CD4-positive, alpha-beta memory T cell (primary cell): ENCODE measurements around the gene FAR2. TPM values are rescaled to one million over a fixed set of nuclear protein-coding genes. Genes with fewer than 3 reads are reported as not detected.

ENCODE experiments used
- CTCF ChIA-PET: fragments of 350-600 bp; sonication (Branson Sonifier 250); formaldehyde crosslinking; loops from one replicate; lab custom pipeline; 2021; ENCODE audit warnings: inconsistent platforms; ENCODE audit not compliant: partially characterized antibody; lab: Charles Lee
- POLR2A ChIA-PET: fragments of 350-600 bp; sonication (Branson Sonifier 250); formaldehyde crosslinking; loops from one replicate; lab custom pipeline; 2021; ENCODE audit not compliant: partially characterized antibody; lab: Charles Lee
- DNase-seq, 5 donors: peaks; one replicate each; pipeline versions ENCODE4 v3.0.0 to v3.0.0-alpha.2; 2020 to 2022; ENCODE audit warnings: mixed read lengths in 1 of 5
- H3K27ac ChIP-seq: one replicate; pipeline ENCODE4 v1.7.0; 2013; ENCODE audit warnings: low read depth, low read length
- H3K27me3 ChIP-seq: 2 replicates; pipeline ENCODE4 v1.7.0; 2013; ENCODE audit warnings: mild to moderate bottlenecking, low read length, moderate library complexity; ENCODE audit not compliant: insufficient read depth
- H3K36me3 ChIP-seq: 2 replicates; pipeline ENCODE4 v1.7.0; 2013; ENCODE audit warnings: mild to moderate bottlenecking, low read length, moderate library complexity; ENCODE audit not compliant: insufficient read depth
- H3K4me1 ChIP-seq: 2 replicates; pipeline ENCODE4 v1.7.0; 2013; ENCODE audit warnings: mild to moderate bottlenecking, low read length, moderate library complexity; ENCODE audit not compliant: insufficient read depth
- H3K4me3 ChIP-seq, 2 donors: one replicate each; pipeline ENCODE4 v1.7.0; 2013; ENCODE audit warnings: low read length in 2 of 2, mild to moderate bottlenecking in 1 of 2
- H3K9me3 ChIP-seq, 2 donors: one replicate each; pipeline ENCODE4 v1.7.0; 2013; ENCODE audit warnings: low read length in 2 of 2, control low read depth in 1 of 2; ENCODE audit not compliant: control insufficient read depth in 1 of 2
- H3K27ac Mint-ChIP-seq, 7 donors: one replicate each; pipeline ENCODE4 v1.8.0; 2020 to 2021; ENCODE audit warnings: mixed read lengths in 7 of 7, mild to moderate bottlenecking in 6 of 7, inconsistent platforms in 3 of 7, moderate library complexity in 3 of 7
- H3K27me3 Mint-ChIP-seq, 2 donors: one replicate each; pipeline ENCODE4 v1.8.0; 2020 to 2021; ENCODE audit warnings: mixed read lengths in 2 of 2
- H3K36me3 Mint-ChIP-seq, 2 donors: one replicate each; pipeline ENCODE4 v1.8.0; 2020 to 2021; ENCODE audit warnings: mixed read lengths in 2 of 2, inconsistent platforms in 1 of 2, mild to moderate bottlenecking in 1 of 2
- H3K4me1 Mint-ChIP-seq, 4 donors: one replicate each; pipeline ENCODE4 v1.8.0; 2020 to 2021; ENCODE audit warnings: mixed read lengths in 4 of 4, mild to moderate bottlenecking in 1 of 4
- H3K4me3 Mint-ChIP-seq, 8 donors: one replicate each; pipeline ENCODE4 v1.8.0; 2020 to 2021; ENCODE audit warnings: mixed read lengths in 8 of 8, mild to moderate bottlenecking in 7 of 8, moderate library complexity in 6 of 8, inconsistent platforms in 3 of 8
- H3K9me3 Mint-ChIP-seq, 8 donors: one replicate each; pipeline ENCODE4 v1.8.0; 2020 to 2021; ENCODE audit warnings: mixed read lengths in 8 of 8, mild to moderate bottlenecking in 5 of 8, inconsistent platforms in 3 of 8, moderate library complexity in 1 of 8
- intact Hi-C: fragments of 100-400 bp; cut with micrococcal nuclease; formaldehyde crosslinking; loops from one replicate; pipeline ENCODE4 v1.15.1; 2023
- polyA plus RNA-seq, 2 donors: library from polyadenylated mRNA; unstranded; fragments of 300-500 nt; fragmentation: Illumina TruSeq; gene quantifications; one replicate each; pipeline ENCODE4 v1.2.3, GENCODE V29; 2021
- total RNA-seq, 2 experiments: library from RNA; stranded (reverse); gene quantifications; one replicate each; pipeline ENCODE4 v1.2.3, GENCODE V29; 2021

Gene FAR2
- total RNA-seq (10 to 100 TPM in 1 of 2 experiments, 1 to 10 TPM in 1; 6.2 to 10.1 TPM), polyA plus RNA-seq (10 to 100 TPM in 1 of 2 donors, 1 to 10 TPM in 1; 10.0 to 10.6 TPM)

DNA sequence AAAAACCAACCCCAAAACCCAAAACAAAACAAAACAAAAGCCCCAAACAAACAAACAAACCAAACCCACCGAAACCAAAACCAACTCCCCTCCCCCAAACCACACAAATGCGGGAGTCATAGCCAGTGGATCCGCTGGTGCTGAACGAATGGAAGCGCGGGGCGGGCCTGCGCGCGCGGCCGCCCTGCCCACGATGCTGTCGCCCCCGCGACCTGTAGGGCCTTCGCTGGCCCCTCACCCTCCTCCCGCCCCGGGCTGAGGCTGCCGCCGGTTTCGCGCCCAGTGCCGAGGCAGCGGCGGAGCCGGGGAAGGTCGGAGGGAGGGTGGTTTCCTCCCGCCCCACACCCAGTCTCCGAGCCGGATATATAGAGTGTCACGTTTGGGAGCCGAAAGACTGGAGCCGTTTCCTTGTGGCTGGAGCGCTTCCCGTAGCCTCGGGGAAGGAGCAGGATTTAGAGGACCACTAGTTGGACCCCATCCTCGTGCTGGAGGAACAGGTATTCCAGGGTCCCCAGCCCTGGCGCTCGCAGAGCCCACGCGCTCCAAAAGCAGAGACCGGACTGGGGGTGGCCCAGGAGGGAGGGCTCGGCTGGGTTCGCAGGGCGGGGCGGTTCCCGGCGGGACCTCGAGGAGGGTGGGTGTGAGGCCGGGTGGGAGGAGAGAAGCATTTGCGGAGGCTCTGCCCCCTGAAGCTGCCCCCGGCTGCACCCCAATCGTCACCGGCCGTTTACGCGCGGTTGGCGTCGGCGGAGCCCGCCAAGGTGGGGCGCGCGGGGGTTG lies at the start of gene FAR2:
Gene FAR2 (plus strand): TSS at position 368 of the 780 bp plus-strand sequence. CDS start 121,172 bp downstream, outside the sequence.
- DNase-seq, result peak; percentile 43 to 57 (median 55)
- H3K27me3 ChIP-seq, result no peaks in the 10 kb centered on the region
- no peaks in the 10 kb centered on the region for H3K36me3 ChIP-seq
- peak within 1 kb of the TSS; percentile 85 to 97 (median 94) for H3K27ac Mint-ChIP-seq
- H3K9me3 ChIP-seq, result no peaks in the 10 kb centered on the region
- H3K9me3 Mint-ChIP-seq, result no peaks in the 10 kb centered on the region
- no peaks in the 10 kb centered on the region for H3K27me3 Mint-ChIP-seq
- ChIA-PET CTCF (interaction anchor here (1.0 to 1.5 kb wide), 5 partner anchors 11 to 74 kb away, joined by 3 to 6 read pairs (median 3); no protein-coding TSS in a partner anchor), POLR2A (interaction anchor here (1.1 to 3.9 kb wide), 5 partner anchors 11 to 76 kb away, joined by 4 to 13 read pairs (median 6); no protein-coding TSS in a partner anchor)
- peaks cover 0 to 2% of the 10 kb centered on the region in 2 donors for H3K36me3 Mint-ChIP-seq
- H3K4me1 ChIP-seq, result peaks cover 23% of the 10 kb centered on the region
- intact Hi-C loops, result loop anchor here (2.0 to 5.0 kb wide), 2 partner anchors 44 to 168 kb away; no protein-coding TSS in a partner anchor
- H3K4me1 Mint-ChIP-seq, result peaks cover 23 to 49% (median 37%) of the 10 kb centered on the region in 4 donors
- H3K4me3 ChIP-seq, result peak within 1 kb of the TSS; percentile 74 to 92
- H3K4me3 Mint-ChIP-seq, result peak within 1 kb of the TSS; percentile 94 to 99 (median 97)
- peak within 1 kb of the TSS; percentile 46 for H3K27ac ChIP-seq

DNA sequence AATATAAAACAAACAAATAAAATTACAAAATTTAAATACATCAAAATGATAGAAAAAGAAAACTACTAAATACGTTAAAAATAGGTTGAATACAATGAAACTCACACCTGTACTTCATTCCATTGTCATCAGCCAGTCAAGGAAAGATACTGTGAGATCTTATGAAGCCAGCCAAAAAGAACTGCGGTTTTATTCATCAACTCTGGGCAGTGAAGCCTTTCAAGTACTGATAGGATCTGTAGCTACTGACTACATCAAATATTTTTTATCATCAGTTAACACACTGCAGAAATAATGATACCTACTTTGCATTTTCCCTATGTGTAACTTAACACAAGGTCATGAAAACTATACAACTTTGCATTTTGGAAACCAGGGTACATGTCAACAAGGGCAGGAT lies 46.3 kb upstream of the FAR2 start:
- H3K4me3 Mint-ChIP-seq, result peak overlapping the region; percentile 57 to 87 (median 80)
- Histone ChIP-seq H3K36me3 (no peaks in the 10 kb centered on the region), H3K27ac (peak overlapping the region; percentile 71), H3K27me3 (no peaks in the 10 kb centered on the region), H3K9me3 (no peaks in the 10 kb centered on the region), H3K4me3 (no peak overlapping the region), H3K4me1 (peaks cover 39% of the 10 kb centered on the region)
- H3K27ac Mint-ChIP-seq, result peak overlapping the region; percentile 85 to 99 (median 98)
- H3K4me1 Mint-ChIP-seq, result peaks cover 30 to 47% (median 37%) of the 10 kb centered on the region in 4 donors
- intact Hi-C loops, result loop anchor here (1.0 to 2.0 kb wide), 4 partner anchors 14 to 912 kb away; partner anchors contain the start of genes CCDC91 and ERGIC2
- DNase-seq, result peak in 4 of 5 donors; percentile 21 to 39 (median 26)
- peaks cover 2 to 6% of the 10 kb centered on the region in 2 donors for H3K36me3 Mint-ChIP-seq
- H3K9me3 Mint-ChIP-seq, result peaks cover 0 to 11% (median 6%) of the 10 kb centered on the region in 8 donors
- H3K27me3 Mint-ChIP-seq, result no peaks in the 10 kb centered on the region
- ChIA-PET POLR2A (interaction anchor here (0.8 to 3.5 kb wide), 8 partner anchors 10 to 288 kb away, joined by 3 to 21 read pairs (median 8); partner anchors contain the start of gene ERGIC2), CTCF (interaction anchor here (0.6 to 2.3 kb wide), 7 partner anchors 15 to 1693 kb away, joined by 3 to 8 read pairs (median 5); partner anchors contain the start of gene ERGIC2)

DNA sequence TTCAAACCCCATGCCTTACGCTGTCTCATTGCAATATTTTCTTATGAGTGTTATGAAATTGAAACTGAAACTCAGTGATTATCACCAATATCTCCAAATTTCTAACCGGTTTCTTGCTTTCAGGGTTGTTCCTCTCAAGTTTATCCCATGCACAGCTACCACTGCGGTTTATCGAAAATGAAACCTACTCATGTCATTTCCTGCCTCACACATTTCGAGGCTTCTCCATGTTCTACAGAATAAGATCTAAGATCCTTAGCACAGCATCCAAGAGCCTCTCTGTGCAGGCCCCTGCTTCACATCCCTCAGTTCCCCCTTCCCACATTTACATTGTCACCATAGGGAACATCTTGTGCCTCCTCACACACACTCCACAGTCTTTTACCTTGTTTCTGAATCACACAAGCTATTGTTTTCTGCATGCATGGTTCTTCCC lies 45.5 kb upstream of the FAR2 start:
- Mint-ChIP-seq H3K27me3 (no peaks in the 10 kb centered on the region), H3K4me3 (peak overlapping the region; percentile 57 to 87 (median 80)), H3K4me1 (peaks cover 30 to 47% (median 37%) of the 10 kb centered on the region in 4 donors), H3K9me3 (peaks cover 0 to 10% (median 4%) of the 10 kb centered on the region in 8 donors), H3K27ac (peak overlapping the region; percentile 85 to 99 (median 98)), H3K36me3 (peaks cover 2 to 6% of the 10 kb centered on the region in 2 donors)
- intact Hi-C loops, result loop anchor here (1.0 to 2.0 kb wide), 4 partner anchors 15 to 913 kb away; partner anchors contain the start of genes CCDC91 and ERGIC2
- CTCF ChIA-PET, result interaction anchor here (0.8 to 2.3 kb wide), 8 partner anchors 11 to 277 kb away, joined by 3 to 10 read pairs (median 6); partner anchors contain the start of gene ERGIC2
- Histone ChIP-seq H3K4me1 (peaks cover 39% of the 10 kb centered on the region), H3K27ac (peak overlapping the region; percentile 71), H3K27me3 (no peaks in the 10 kb centered on the region), H3K4me3 (peak overlapping the region; percentile 18 to 33), H3K36me3 (no peaks in the 10 kb centered on the region), H3K9me3 (no peaks in the 10 kb centered on the region)
- DNase-seq, result peak; percentile 71 to 83 (median 79)
- POLR2A ChIA-PET, result interaction anchor here (0.8 to 3.5 kb wide), 11 partner anchors 9 to 287 kb away, joined by 3 to 21 read pairs (median 7); partner anchors contain the start of gene ERGIC2

DNA sequence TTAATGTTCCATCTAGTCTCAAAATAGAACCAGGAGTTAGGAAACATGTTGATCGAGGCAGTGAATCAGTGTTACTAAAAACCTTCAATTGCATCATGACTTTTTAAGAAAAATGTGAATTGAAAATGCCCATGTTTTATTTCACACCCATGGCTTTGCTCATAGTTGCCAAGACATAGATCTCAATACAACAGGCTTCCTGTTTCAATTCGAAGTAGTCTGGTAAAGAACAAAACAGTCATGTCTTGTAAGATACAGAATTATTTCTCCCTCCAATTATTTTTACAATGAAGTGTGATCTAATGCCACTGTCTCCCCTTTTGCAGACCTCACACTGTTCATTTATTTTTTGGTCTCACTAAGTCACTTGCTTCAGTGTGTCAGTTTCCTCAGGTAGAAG lies 44.6 kb upstream of the FAR2 start:
- Histone ChIP-seq H3K4me1 (peaks cover 39% of the 10 kb centered on the region), H3K36me3 (no peaks in the 10 kb centered on the region), H3K27me3 (no peaks in the 10 kb centered on the region), H3K4me3 (no peak overlapping the region), H3K27ac (peak overlapping the region; percentile 71), H3K9me3 (no peaks in the 10 kb centered on the region)
- Mint-ChIP-seq H3K27me3 (no peaks in the 10 kb centered on the region), H3K4me1 (peaks cover 30 to 47% (median 37%) of the 10 kb centered on the region in 4 donors), H3K36me3 (peaks cover 0 to 3% of the 10 kb centered on the region in 2 donors), H3K27ac (peak overlapping the region; percentile 85 to 99 (median 98)), H3K4me3 (peak overlapping the region in 7 of 8 donors; percentile 16 to 84 (median 64)), H3K9me3 (peaks cover 0 to 5% (median 2%) of the 10 kb centered on the region in 8 donors)
- ChIA-PET CTCF (interaction anchor here (1.1 to 2.3 kb wide), 5 partner anchors 16 to 276 kb away, joined by 3 to 10 read pairs (median 7); partner anchors contain the start of gene ERGIC2), POLR2A (interaction anchor here (0.9 to 3.5 kb wide), 7 partner anchors 16 to 1650 kb away, joined by 3 to 21 read pairs (median 9); partner anchors contain the start of genes CAPRIN2 and ERGIC2)
- intact Hi-C loops, result loop anchor here (2.0 kb wide), 1 partner anchor 44 kb away; the partner anchor contains the start of gene FAR2
- DNase-seq, result peak in 4 of 5 donors; percentile 12 to 30 (median 22)

DNA sequence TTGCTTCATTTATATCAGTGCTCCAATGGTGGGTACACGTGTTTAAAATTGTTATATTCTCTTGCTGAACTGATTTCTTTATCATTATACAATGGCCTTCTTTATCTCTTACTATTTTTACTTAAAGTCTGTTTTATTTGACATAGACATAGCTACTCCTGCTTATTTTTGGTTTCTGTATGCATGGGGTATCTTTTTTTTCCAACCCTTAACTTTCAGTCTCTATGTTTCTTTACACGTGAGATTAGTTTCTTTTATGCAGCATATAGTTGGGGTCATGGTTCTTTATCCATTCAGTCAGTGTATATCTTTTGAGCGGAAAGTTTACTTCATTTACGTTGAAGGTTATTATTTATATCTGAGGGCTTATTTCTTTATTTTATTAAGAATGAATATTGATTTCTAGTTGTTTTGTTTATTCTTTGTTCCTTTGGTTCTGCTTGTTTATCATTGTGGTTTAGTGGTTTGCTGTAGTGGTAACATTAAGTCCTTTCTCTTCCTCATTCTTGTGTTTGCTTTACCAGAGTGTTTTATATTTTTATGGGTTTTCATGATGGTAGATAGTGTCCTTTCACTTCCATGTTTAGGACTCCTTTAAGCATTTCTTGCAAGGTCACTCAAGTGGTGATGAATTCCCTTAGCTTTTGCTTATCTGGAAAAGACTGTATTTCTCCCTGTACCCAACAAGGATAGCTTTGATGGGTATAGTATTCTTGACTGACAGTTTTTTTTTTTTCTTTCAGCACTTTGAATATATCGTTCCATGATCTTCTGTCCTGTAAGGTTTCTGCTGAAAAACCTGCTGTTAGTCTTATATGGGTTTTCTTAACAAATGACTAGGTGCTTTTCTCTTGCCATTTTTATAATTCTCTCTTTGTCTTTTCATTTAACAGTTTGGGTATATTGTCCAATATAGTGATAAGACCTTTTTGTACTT lies 38.3 kb upstream of the FAR2 start:
- Histone ChIP-seq H3K36me3 (no peaks in the 10 kb centered on the region), H3K27me3 (no peaks in the 10 kb centered on the region), H3K4me1 (peaks cover 2% of the 10 kb centered on the region), H3K9me3 (peaks cover 4% of the 10 kb centered on the region in 2 donors), H3K27ac (no peak overlapping the region), H3K4me3 (no peak overlapping the region)
- ChIA-PET POLR2A (interaction anchor here (1.1 kb wide), 1 partner anchor 49 kb away, joined by 3 read pairs; no protein-coding TSS in a partner anchor), CTCF (no interaction called here)
- Mint-ChIP-seq H3K27me3 (no peaks in the 10 kb centered on the region), H3K9me3 (peaks cover 2 to 20% (median 15%) of the 10 kb centered on the region in 8 donors), H3K27ac (no peak overlapping the region), H3K4me3 (peak overlapping the region in 1 of 8 donors; percentile 5), H3K4me1 (peaks cover 0 to 10% (median 6%) of the 10 kb centered on the region in 4 donors), H3K36me3 (peaks cover 1 to 4% of the 10 kb centered on the region in 2 donors)
- DNase-seq, result no peak
- intact Hi-C loops, result no loop called here

DNA sequence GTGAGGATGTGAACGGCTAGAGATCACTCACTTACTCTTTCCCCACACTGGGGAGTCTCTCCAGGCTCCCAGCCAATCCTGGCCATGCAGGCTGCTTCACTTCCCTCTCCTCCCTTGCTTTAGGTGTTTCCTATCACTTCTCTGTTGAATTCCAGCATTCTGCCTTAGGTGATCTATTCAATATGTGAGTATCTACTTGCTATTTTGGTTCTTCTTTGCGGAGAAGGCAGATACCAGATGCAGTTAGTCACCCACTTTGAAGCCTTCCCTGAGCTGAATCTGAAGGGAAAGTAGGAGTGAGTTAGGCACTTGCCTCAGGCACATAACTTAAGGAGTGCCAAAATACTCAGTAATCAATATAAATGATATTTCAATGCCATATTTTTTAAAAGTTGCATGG lies 36.0 kb upstream of the FAR2 start:
- no peaks in the 10 kb centered on the region for H3K27me3 ChIP-seq
- no peaks in the 10 kb centered on the region for H3K4me1 Mint-ChIP-seq
- no peak overlapping the region for H3K4me3 ChIP-seq
- H3K36me3 ChIP-seq, result no peaks in the 10 kb centered on the region
- peak overlapping the region in 1 of 7 donors; percentile 41 for H3K27ac Mint-ChIP-seq
- peaks cover 1 to 4% of the 10 kb centered on the region in 2 donors for H3K36me3 Mint-ChIP-seq
- DNase-seq, result no peak
- H3K27me3 Mint-ChIP-seq, result no peaks in the 10 kb centered on the region
- no peak overlapping the region for H3K27ac ChIP-seq
- no peaks in the 10 kb centered on the region for H3K4me1 ChIP-seq
- peaks cover 2 to 20% (median 15%) of the 10 kb centered on the region in 8 donors for H3K9me3 Mint-ChIP-seq
- intact Hi-C loops, result no loop called here
- H3K4me3 Mint-ChIP-seq, result no peak overlapping the region
- ChIA-PET CTCF (no interaction called here), POLR2A (interaction anchor here (1.3 kb wide), 1 partner anchor 10 kb away, joined by 3 read pairs; no protein-coding TSS in a partner anchor)
- peaks cover 4% of the 10 kb centered on the region in 2 donors for H3K9me3 ChIP-seq
